ENCODE results near the gene POLL. TPM values are rescaled to one million over a fixed set of nuclear protein-coding genes. Genes with fewer than 3 reads are reported as not detected.
A peak's percentile ranks its signal among the peaks of the same experiment; 100 is the strongest.

POLL gene
- total and polyA plus RNA-seq, 2 donors (not counting 3 experiments of a cell fraction or from before 2014, with no cell fraction given): 34.3 to 42.3 TPM

DNA sequence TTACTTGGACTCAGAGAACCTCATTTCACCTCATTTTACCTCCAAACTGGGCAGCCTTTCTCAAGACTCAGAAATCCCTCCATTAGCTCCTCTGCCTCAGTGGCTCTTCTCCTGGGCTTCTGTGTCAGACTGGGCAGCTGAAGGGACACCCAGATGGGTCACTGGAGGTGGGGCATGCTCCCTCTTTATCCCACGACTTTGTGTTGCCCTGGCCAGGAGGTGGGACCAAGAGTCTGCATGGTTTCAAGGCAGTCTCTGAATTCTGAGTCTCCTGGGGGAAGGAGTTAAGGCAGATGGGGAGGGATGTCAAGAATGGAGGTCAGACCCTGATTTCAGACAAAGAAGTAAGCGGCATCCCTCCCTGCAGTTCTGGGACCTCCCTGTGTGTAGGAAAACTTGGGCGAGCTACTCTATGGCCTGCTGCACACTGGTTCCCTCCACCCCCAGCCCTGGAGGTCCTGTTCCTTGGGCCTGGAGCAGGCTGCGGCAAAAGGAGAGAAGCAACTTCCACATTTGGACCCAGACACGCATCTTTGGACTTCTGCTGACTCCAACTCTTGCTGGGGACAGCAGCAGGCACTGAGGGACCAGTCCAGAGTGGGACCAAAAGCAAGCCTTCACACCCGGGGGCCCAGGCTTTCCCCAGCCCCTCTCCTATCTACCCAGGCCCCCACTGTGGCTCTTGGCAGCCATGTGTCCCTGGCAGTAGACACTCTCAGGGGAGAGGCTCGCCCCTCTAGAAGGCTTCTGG is 10.8 kb downstream of the POLL start:
- Histone ChIP-seq H3K9me1 (replicated peaks; ENCODE audit: control insufficient read depth, extremely low read depth, insufficient read depth, low read length) (no peaks in the 10 kb centered on the region), H3K4me3 (replicated peaks in 1 of 3; ENCODE audit: insufficient read depth in 1 of 3, low read depth in 1 of 3, low read length in 3 of 3) (no peak overlapping the region), H3K4me2 (ENCODE audit: insufficient read depth, low read length) (no peak overlapping the region), H3K9me3 (replicated peaks; ENCODE audit: control insufficient read depth, insufficient read depth, low read length) (no peaks in the 10 kb centered on the region), H4K20me1 (replicated peaks; ENCODE audit: control insufficient read depth, extremely low read depth, insufficient read depth, low read length) (no peaks in the 10 kb centered on the region), H3K79me2 (ENCODE audit: control insufficient read depth, insufficient read depth, low read length) (no peaks in the 10 kb centered on the region), H3K27me3 (ENCODE audit: control insufficient read depth in 2 of 2, insufficient read depth in 2 of 2, low read length in 2 of 2) (no peaks in the 10 kb centered on the region), H3K27ac (ENCODE audit: insufficient read depth, low read depth, low read length) (no peak overlapping the region), H3K36me3 (ENCODE audit: control insufficient read depth in 2 of 2, extremely low read depth in 1 of 2, insufficient read depth in 2 of 2, low read length in 2 of 2) (peaks cover 0 to 4% of the 10 kb centered on the region in 2 experiments), H2AFZ (ENCODE audit: low read depth, low read length) (no peak overlapping the region), H3K9ac (replicated peaks; ENCODE audit: extremely low read depth, insufficient read depth, low read length) (no peak overlapping the region), H3K4me1 (ENCODE audit: control insufficient read depth, extremely low read depth, insufficient read depth, low read length) (no peaks in the 10 kb centered on the region)
- ChIA-PET CTCF (interaction anchor here (1.1 to 1.2 kb wide), 2 partner anchors 134 to 276 kb away, joined by 3 to 4 read pairs; no protein-coding TSS in a partner anchor), POLR2A (no interaction called here)
- dilution Hi-C loops (cut with MboI; ENCODE audit: extremely low pct_ligation_motif_present, low sequenced_read_pairs) (no loop called here), intact Hi-C loops (cut with micrococcal nuclease) (no loop called here)
- BruUV-seq (replicated peaks): no TSS peak
- TF ChIP-seq GATA2 (IDR thresholded peaks at IDR 0.05; ENCODE audit: insufficient read depth, insufficient read length, low read depth, low read length): no peak
- no peak for TF ChIP-seq MAX (IDR thresholded peaks at IDR 0.05; ENCODE audit: insufficient read depth, insufficient read length)
- no peak for TF ChIP-seq MYC (IDR thresholded peaks at IDR 0.05; ENCODE audit: low read depth, low read length)
- TF ChIP-seq POLR2A (IDR thresholded peaks at IDR 0.05; ENCODE audit: low read depth, low read length): peak; percentile 22
- no peak for DNase-seq (ENCODE audit: low read depth, low spot score)
- no peak for FAIRE-seq

GRCh38 chr10:101576211-101576863 is 11.7 kb downstream of the POLL start:
- Histone ChIP-seq H3K27me3 (ENCODE audit: control insufficient read depth in 2 of 2, insufficient read depth in 2 of 2, low read length in 2 of 2) (no peaks in the 10 kb centered on the region), H3K4me1 (ENCODE audit: control insufficient read depth, extremely low read depth, insufficient read depth, low read length) (no peaks in the 10 kb centered on the region), H3K9me1 (replicated peaks; ENCODE audit: control insufficient read depth, extremely low read depth, insufficient read depth, low read length) (no peaks in the 10 kb centered on the region), H3K9me3 (replicated peaks; ENCODE audit: control insufficient read depth, insufficient read depth, low read length) (no peaks in the 10 kb centered on the region), H4K20me1 (replicated peaks; ENCODE audit: control insufficient read depth, extremely low read depth, insufficient read depth, low read length) (no peaks in the 10 kb centered on the region), H3K27ac (ENCODE audit: insufficient read depth, low read depth, low read length) (no peak overlapping the region), H2AFZ (ENCODE audit: low read depth, low read length) (no peak overlapping the region), H3K36me3 (ENCODE audit: control insufficient read depth in 2 of 2, extremely low read depth in 1 of 2, insufficient read depth in 2 of 2, low read length in 2 of 2) (peaks cover 0 to 4% of the 10 kb centered on the region in 2 experiments), H3K79me2 (ENCODE audit: control insufficient read depth, insufficient read depth, low read length) (no peaks in the 10 kb centered on the region), H3K9ac (replicated peaks; ENCODE audit: extremely low read depth, insufficient read depth, low read length) (no peak overlapping the region), H3K4me3 (replicated peaks in 1 of 3; ENCODE audit: insufficient read depth in 1 of 3, low read depth in 1 of 3, low read length in 3 of 3) (no peak overlapping the region), H3K4me2 (ENCODE audit: insufficient read depth, low read length) (no peak overlapping the region)
- FAIRE-seq (no peak), DNase-seq (ENCODE audit: low read depth, low spot score) (no peak)
- intact Hi-C loops (cut with micrococcal nuclease) (no loop called here), dilution Hi-C loops (cut with MboI; ENCODE audit: extremely low pct_ligation_motif_present, low sequenced_read_pairs) (no loop called here)
- CTCF ChIA-PET: interaction anchor here (0.9 to 1.4 kb wide), 5 partner anchors 10 to 362 kb away, joined by 3 to 6 read pairs (median 3); no protein-coding TSS in a partner anchor
- no TSS peak for BruUV-seq (replicated peaks)
- POLR2A ChIA-PET: interaction anchor here (0.7 kb wide), 1 partner anchor 1020 kb away, joined by 6 read pairs; no protein-coding TSS in a partner anchor
- TF ChIP-seq FOS (IDR thresholded peaks at IDR 0.05; ENCODE audit: borderline replicate concordance, insufficient read depth, low read length) (no peak), POLR2A (IDR thresholded peaks at IDR 0.05; ENCODE audit: low read depth, low read length) (no peak)

All from endothelial cell of umbilical vein (primary cell).